NCI-H774 (cell line): ENCODE measurements around the gene IQGAP3.
"Not testable (repeated sequence)": the region's sequence is repeated elsewhere in the genome, so short reads cannot be mapped to it uniquely, and the experiment has no call there.

Experiments used
- DNase-seq: peaks from one replicate; lab custom pipeline; 2025; lab: John Stamatoyannopoulos, UW

IQGAP3 gene

DNA sequence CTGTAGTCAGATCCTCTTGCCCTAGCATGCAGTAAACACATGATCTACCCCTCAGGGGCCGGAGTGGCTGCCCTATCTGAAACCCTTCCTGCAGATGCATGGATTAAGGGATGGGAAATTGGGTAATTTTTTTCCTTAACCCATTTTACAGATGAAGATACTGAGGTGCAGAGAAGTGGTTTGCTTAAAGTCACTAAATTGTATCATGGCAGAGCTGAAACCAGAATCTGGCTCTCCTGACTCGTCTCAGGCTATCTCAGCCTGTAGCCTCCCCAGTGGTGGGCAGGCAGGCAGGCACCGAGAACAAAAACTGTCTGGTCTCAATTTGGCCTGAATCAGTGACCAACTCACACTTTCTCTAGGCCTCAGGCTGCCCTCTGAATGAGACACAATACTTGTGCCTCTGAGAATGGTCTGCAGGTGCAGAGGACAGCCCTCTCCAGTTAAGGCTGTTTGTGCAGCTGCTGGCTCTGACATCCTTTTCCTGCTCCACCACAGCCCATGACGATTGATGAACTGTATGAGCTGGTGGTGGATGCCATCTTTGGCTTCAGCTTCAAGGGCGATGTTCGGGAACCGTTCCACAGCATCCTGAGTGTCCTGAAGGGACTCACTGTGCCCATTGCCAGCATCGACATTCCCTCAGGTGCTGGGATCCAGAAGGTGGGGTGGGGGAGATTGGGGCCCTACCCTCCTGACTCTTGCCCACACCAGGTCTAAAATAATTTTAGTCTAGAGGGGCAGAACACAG is 20.7 kb upstream of the IQGAP3 start:
- peak; percentile 65 for DNase-seq

DNA sequence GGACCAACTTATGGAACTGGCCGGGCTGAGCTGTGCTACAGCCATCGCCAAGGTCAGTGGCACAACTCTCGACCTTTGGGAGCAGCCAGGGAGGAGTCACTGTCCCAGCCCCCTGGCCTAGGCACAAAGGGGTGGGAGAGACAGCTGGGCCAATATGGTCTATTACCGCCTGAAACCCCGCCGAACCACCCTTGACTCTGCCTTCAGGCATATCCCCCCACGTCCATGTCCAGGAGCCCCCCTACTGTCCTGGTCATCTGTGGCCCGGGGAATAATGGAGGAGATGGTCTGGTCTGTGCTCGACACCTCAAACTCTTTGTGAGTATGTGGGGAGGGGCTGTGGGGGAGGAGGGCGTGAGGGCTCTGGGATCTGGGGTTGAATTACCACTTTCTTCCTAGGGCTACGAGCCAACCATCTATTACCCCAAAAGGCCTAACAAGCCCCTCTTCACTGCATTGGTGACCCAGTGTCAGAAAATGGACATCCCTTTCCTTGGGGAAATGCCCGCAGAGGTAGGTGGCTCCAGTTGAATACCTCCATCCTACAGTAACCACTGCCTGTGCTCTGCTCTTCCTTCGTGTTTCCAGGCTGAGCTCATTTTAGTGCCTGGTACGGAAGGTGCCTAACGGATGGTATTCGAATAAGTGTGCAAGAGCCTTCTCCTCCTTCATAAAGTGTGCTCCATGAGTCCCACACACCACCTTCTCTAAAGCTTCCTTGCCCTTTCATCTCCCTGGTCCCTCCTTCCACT is 20.0 kb upstream of the IQGAP3 start:
- no peak for DNase-seq

- DNase-seq, result peak; percentile 74
Measured at GRCh38 chr1:156591432-156592157, 19.2 kb upstream of the IQGAP3 start, which contains the start of gene NAXE. Gene NAXE (plus strand): TSS chr1:156591776. CDS start chr1:156591805, 29 bp downstream.

GRCh38 chr1:156591181-156591431 is 18.7 kb upstream of the IQGAP3 start:
- no peak for DNase-seq

- DNase-seq, result no peak
Measured at GRCh38 chr1:156590326-156591180, 18.2 kb upstream of the IQGAP3 start.

- no peak for DNase-seq
Measured at GRCh38 chr1:156589546-156589945, 17.2 kb upstream of the IQGAP3 start.

GRCh38 chr1:156587927-156588326 is 15.6 kb upstream of the IQGAP3 start:
- DNase-seq, result not testable (repeated sequence)

- DNase-seq, result no peak
Measured at GRCh38 chr1:156586892-156587477, 14.6 kb upstream of the IQGAP3 start.

- no peak for DNase-seq
Measured at GRCh38 chr1:156586323-156586722, 14.0 kb upstream of the IQGAP3 start.

GRCh38 chr1:156584813-156585212 is 12.4 kb upstream of the IQGAP3 start:
- no peak for DNase-seq

DNA sequence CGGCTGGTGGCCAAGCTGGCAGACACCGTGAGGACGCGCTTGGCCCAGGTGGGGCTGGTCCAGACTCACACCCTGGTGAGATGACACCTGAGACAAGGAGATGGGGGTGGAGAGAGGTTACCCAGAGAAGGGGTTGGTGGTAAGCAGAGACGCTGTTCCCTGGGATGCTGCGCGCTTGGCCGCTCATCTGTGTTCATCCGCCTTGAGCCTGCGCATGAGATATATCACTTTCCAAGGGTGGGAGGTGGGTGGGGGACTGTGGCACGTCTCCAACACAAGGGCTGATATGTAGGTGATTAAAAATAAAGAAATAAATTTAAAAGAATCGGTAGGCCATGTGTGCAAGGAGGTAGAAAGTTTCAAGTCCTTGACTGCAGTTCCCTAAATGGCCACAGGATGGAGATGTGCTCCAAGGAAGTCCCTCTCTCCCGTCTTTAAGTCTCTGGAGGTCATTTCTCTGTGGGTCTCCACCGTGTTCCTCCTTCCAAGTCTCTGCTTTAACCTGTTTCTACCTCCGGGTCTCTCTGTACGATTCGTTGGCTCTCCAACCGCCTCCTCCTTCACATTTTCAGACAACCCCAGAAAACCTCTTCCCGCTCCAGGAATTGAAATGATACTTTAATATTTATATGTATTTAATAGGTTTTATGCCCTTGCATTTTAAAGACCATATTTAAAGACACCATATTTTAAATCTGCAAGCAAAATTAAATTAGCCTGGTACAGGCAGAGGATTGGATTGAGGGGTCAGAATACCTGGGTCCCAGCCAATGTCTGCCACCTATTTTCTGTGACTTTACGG is 11.7 kb upstream of the IQGAP3 start:
- peak; percentile 34 for DNase-seq

- DNase-seq, result no peak
Measured at GRCh38 chr1:156582388-156583017, 10.1 kb upstream of the IQGAP3 start.

DNA sequence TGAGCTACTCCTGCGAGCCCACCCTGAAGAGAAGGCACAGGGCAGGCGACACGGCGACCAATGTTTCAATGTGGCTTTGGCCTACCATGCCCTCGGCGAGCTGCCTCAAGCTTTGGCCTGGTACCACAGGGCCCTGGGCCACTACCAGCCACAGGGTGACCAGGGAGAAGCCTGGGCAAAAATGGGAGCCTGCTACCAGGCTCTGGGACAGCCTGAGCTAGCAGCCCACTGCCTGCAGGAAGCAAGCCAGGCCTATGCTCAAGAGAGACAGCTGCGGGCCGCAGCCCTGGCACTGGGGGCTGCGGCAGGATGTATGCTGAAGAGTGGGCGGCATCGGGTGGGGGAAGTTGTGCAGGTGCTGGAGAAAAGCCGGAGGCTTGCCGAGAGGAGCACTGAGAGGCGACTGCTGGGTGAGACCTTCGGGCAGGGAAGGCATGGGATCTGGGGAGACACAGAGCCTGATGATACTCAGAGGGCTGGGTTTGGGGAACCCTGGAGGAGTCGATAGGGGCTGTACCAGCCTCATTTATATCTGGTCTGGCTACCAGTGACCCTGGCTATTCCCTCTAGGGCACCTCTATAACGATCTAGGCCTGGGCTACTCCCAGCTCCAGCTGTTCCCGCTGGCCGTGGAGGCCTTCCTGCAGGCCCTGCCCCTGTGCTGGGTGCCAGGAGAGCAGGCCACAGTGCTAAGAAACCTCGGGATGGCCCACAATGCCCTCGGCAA is 9.5 kb upstream of the IQGAP3 start:
- DNase-seq, result no peak

DNA sequence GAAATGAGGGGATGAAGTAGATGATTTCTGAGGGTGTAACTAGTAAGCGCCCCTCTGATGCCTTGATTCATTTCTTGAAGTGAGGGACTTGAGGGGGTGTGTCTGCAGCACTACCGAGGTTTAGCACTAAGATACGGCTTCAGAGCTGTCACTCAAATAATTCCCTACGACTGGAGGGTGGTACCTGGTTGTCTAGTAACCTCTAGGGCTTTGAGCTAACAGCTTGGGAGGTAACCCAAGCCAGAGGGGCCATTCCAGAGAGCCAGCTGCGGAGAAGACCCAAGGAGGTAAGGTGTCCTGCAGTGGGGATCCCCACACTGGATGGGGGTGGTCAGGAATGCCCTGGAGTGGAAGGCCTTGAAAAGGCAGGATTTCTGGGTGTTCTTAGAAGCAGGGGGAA is 7.1 kb upstream of the IQGAP3 start, which contains the start of gene TTC24:
TSS of gene TTC24 (plus strand) at position 252 of the 400 bp plus-strand sequence. CDS start 1,642 bp downstream, outside the sequence.
- DNase-seq, result no peak

- peak; percentile 14 for DNase-seq
Measured at GRCh38 chr1:156578055-156578454, 5.7 kb upstream of the IQGAP3 start.

DNA sequence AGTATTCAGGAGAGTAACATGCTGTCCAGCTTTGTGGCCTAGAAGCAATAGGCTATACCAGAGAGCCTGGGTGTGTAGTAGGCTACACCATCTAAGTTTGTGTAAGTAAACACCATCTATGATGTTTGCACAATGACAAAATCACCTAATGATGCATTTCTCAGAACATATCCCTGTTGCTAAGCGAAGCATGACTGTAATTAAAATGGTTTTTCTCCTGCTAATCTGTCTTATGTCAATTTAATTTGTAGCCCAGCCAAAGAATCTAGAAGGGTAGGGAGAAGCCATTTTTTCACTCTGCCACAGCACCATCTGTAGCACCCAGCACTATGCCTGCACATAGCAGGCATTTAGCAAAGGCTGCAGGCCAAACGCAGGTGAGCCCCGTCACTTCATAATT is 5.2 kb upstream of the IQGAP3 start:
- DNase-seq, result peak; percentile 64

DNA sequence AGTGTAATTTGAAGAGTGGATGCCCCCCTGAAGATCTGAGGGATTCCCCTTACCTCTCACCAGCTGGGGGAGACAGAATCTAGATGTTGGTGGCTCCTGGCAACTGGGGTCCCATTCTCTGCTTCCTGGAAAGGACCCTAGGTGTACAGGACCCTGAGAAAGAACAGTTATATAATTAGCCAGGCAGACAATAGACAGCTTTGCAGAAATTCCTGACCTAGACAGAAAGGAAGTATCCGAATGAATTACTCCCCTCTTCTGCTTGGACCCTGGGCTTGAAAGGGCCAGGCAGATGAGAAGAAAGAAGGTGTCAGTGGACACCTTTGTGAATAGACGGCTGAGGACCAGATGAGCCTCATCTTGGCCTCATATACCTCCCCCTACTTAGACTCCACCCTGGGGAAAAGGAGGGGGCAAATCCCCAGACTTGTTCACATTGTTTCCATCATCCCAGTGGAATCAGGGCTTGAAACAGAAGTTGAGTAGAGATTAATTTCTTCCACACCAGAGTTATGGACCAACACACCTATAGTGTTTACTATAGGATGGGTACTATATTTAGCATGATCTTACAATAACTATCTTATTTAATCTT is 1.8 kb upstream of the IQGAP3 start:
- DNase-seq, result no peak

- no peak for DNase-seq
Measured at GRCh38 chr1:156572663-156573018, 276 bp upstream of the IQGAP3 start.

DNA sequence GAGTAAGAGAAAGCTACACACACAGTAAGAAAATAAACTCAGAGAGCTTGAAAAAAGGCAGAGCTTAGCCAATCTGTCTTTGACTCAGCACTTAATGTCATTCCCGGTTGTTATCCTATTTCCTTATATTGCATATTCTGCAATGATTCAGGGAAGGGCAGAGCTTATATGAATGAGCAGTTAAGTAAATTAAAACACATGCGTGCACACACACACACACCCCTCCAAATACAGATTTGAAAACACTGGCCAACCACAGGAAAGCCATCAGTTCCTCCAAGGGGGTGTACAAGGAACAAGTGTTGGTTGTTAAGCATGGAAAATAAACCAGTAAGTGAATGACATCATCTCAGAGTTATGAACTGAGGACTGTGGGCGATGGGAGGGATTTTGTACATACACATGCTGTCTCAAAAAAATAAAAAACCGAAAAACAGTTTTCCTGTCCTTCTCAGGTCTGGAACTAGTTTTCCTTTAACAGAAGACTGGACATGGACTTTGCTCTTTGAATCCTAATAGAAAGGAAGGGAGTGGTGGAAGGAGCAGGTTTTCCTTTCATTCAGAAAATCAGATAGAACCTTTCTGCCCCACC is 1.0 kb downstream of the IQGAP3 start:
- DNase-seq, result no peak
